Stimulated activated CD8-positive, alpha-beta memory T cell treated with anti-CD3 and anti-CD28 coated beads, Interleukin-4, amount 100 ng/mL, for 4 hours (primary cell): ENCODE measurements around the gene IGFBP2.

Source experiments
- DNase-seq, 2 donors: peaks; one replicate each; pipeline ENCODE4 v3.0.0-alpha.2; 2020; ENCODE audit warnings: low read depth in 2 of 2, low spot score in 1 of 2

The IGFBP2 gene

DNA sequence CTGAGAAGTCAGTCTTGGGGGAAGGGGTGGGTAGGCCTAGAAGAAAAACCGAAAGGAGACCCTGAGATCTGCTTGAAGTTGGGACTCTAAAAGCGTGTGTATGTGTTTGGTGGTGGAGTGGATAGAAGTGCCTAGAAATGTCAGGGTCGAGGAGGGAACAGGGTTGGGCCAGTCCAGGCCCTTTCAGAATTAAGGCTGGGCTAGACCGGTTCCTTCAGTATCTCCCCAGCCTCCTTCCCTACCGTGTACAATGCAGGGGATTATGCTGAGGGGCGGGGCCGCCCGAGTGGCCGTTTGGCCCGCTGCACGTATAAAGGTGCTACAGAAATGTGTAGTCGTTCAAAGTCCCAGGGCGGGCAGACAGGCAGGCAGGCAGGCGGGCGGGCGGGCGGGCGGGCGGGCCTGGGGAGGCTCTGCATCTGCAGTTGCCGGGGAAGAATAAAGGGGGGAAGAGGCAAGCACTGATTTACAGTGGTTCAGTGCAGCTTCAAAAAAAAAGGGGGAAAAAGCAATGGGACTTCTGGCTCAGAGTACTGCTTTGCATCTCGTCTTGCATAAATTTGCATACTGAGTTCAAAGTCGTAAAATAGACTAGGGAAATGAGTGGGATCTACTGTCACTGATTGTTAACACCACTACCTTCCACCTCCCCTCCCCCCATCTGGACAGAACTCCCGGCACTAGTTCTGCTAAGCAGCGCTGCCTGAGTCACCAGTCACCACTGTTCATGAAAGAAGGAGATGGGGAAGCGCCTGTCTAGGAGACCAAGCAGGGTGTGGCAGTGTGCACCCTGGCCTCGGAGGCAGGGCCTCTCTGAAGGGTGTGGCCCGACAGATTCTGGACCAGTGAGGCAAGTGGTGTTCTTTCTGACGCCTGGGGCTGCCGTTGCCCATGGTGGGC, 3.6 kb downstream of the IGFBP2 start:
- no peak for DNase-seq

DNA sequence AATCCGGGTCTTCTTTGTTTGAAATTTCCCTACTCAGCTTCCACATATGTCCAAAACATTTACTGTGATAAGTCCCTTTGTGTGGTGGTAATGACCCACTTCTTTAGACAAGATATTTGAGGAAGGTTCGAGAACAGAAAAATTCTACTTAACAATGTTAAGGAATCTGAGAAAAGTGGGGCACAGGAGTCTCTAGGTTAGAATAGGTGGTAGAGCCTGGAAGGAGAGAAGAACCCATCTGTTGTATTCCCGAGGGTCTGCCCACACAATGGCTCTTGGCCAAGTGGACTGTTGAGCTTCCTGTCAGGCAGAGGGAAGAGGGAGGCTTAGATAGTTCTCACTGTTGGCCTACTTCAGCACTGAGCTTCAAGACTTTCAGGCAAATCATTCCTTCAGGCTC, 4.3 kb downstream of the IGFBP2 start:
- DNase-seq: no peak

- no peak for DNase-seq
These were observed 10.9 kb downstream of the IGFBP2 start for GRCh38 chr2:216643986-216644659.

DNA sequence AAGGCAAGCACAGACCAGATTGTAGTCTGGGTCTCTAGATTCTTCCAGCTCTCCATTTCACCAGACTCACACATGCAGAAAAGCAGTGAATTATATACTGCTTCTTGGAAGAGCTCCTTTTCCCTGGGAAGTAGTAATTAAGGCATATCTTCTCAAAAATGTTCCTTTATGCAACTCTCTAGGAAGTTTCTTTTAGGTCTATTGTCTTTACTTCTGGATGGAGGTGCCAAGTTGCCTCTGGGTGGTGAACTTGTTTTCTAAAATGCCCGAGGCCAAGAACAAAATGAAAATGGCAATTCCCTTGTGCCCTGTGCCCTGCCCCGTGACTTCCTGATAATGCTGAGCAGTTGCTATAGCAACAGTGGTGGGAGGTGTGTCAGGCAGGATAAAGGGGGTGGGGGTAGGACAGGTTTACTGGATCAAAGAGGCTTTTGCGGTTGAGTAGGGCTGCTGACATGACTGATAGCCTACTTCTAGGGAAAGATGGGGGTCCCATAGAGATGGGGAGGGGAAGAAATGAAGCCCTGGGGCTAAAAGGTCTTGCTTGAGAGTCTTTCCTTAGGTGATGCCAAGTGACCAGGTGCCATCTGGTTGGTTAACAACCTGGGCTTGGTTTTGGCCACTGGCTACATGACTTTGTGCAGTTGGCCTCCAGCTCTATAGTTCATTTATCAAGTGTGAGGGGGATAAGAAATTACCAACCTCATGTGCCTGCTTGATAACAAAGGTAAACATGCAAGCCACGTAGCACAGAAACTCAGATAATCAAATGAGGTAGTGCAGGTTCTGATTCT, 11.8 kb downstream of the IGFBP2 start:
- no peak for DNase-seq

DNA sequence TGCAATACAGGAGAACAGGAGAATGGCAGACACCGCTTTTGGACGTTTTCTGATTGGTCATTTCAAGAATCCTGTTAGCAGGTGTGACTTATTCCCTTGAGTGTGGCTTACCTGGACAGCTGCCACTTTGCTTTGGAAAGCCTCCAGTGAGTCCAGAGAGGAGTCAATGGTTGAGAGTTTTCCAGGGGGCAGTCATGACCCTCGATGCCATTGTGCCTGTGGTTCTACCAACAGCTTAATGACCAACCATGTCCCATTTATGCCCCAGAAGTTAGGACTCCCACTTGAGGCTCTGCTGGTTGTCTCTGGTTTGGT, 12.4 kb downstream of the IGFBP2 start:
- no peak for DNase-seq

DNA sequence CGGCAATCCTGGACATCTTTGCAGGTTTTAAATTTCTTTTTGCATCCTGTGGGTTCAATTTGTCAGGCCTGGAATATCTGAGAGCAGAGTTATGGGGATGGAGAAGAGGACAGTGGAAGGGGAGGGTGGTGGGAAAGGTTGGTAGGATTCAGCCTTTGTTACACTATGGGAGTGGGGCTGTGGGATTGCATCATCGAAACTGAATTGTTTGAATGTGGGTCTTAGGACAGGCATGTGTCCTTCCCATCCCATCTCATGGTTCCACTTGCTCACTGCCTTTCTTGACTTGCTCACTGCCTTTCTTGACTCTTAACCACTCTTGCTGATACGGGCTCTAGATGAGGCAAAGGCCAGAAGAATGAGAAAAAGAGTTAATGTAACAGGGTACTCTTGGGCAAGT, 12.9 kb downstream of the IGFBP2 start:
- no peak for DNase-seq

DNA sequence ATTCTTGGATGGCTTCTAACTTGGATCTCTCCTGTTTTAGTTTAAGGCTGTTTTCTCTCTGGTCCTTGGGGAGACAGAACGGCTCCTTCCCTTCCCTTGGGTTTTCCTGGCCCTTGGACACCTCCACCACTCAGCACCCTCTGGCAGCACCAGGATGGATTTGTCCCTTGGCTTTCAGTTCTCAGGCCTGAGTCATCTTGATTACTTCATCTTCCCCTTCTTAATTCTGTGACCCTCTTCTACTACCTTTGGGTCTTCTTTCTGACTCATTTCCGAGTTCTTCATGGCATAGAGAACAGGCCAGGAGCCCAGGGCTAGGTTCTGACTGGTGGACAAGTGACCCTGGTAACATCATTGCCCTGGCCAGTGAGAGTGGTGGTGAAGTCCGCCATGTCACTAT, 14.9 kb downstream of the IGFBP2 start:
- no peak for DNase-seq

DNA sequence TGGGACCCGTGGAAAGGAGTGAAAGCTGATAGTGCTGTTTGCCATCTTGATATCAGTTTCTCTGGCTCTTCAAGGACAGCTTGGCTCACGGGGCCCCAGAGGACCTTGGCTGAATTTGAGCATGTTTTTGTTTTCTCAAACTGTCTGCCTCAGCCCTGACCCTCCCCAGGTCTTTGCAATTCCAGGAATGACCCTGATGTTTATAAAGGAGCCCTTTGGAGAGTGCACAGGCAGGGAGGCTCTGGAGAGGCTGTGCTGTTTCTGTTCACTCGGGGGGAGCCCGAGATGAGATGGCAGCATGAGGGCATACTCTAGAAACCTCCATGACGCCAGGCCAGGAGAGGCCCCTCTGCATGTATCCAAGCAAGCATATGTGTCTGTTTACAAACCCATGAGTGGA, 16.4 kb downstream of the IGFBP2 start:
- DNase-seq: no peak

GRCh38 chr2:216650626-216651257, 17.5 kb downstream of the IGFBP2 start:
- no peak for DNase-seq

- DNase-seq: no peak
These were observed 18.2 kb downstream of the IGFBP2 start for GRCh38 chr2:216651351-216651881.

- DNase-seq: no peak
These were observed 19.3 kb downstream of the IGFBP2 start for GRCh38 chr2:216652566-216652965.

- DNase-seq: no peak
These were observed 20.0 kb downstream of the IGFBP2 start for GRCh38 chr2:216653093-216653799.

DNA sequence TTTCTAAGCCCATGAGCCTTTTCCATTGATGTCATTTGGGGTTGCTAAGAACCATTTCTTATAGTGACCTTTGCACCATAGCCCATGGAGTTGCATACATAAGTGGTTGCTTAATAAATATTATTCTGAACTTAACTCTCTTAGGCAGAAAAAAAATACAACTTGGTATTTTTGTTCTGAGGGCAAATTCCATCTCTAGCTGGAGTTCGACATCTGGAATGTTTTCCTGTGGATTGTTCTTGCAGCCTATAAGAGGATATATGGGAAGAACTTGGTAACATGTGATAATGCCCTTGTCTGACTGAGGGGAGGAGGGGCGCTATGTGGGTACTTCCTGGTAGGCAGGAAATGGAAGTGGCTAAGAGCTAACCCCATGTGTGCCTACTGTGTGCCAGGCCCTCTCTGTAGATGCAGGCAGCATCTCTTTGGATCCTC, 20.7 kb downstream of the IGFBP2 start:
- DNase-seq: no peak

DNA sequence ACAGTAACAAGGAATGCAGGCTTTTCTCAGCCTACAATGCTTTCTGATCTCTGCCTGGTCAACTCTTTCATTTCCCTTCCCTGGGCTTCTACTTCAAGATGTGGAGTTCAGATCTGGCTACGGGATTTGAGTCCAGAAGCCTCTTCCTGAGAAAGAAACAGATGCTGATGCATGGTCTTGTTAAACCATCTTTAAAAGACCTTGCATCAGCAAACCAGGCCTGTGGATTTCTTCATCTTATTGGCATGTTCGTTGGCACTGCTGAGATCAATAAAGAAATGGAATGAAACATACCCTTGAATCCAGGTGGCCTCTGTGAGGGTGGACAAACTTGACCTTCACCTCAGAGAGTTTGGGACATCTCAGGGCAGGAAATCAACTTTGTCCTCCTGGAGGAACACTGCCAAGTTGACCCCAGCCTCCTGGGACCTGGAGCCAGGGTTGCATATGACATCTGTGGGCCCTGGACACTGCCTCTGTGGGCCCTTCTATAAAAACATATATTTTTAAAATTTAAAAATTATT, 21.4 kb downstream of the IGFBP2 start:
- no peak for DNase-seq

DNA sequence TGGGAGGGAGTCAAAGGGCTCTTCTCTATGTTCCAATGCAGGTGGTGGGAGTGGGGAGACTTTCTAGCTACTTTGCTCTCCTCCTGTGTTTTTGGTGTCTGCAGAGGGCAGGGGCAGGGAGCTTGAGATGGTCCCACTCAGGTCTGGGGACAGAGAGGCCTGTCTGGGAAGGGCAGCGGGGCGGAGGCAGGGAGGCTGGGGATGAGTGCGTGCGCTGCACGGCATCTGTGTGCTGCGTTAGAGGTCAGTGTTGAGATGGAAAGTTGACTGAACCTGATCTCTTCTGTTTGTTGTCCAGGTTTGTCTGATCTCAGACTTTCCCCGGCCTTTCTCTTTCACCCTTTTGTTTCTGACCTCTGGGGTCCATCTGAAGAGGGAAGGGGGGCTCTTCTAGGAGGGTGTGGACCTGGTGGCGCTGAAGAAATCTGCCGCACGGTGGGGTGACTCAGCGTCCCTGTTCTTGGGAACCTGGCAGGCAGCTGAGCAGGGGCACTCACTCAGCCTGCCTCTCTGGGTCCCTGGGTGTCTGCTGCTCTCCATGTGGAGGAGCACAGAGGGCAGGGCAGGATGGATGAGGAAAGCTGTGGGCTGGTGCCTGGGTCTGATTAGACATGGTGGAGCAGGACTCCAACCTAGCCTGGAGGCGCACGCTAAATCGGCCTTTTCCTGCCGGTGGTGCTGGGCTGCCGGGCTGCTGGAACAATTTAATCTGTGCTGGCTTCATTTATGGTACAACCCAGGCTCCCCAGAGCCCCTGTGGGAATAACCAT, 24.1 kb downstream of the IGFBP2 start:
- DNase-seq: no peak

GRCh38 chr2:216657980-216658379, 24.8 kb downstream of the IGFBP2 start:
- DNase-seq: no peak

- DNase-seq: no peak
These were observed 25.5 kb downstream of the IGFBP2 start for GRCh38 chr2:216658757-216659156.

DNA sequence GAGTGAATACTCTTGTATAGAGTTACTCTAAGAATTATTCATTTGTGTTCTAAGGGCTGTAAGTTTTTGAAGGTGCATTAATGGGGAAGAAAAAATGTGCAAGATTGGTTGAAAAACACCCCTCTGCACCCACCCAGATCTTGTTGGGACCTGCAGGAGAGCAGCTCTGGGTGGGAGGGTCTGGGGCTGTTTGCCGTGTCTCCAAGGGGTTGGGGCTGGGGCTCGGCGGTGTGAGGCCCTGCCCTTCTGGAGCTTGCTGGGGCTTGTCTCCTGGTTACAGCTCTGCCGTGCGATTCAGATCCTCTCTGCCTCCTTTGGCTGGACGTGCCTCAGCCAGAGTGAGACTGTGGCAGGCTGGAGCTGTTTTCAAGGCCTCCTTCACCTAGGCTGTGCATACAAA, 26.1 kb downstream of the IGFBP2 start:
- DNase-seq: no peak

DNA sequence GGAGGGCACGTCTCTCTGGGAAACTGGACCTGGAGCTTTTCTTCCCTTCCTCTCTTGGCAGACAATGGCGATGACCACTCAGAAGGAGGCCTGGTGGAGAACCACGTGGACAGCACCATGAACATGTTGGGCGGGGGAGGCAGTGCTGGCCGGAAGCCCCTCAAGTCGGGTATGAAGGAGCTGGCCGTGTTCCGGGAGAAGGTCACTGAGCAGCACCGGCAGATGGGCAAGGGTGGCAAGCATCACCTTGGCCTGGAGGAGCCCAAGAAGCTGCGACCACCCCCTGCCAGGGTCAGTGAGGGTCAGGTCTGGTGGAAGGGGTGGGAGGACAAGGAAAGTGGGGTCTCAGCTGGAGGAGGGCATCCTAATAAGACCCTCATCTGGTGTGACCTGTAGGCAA, 27.3 kb downstream of the IGFBP2 start:
- no peak for DNase-seq

GRCh38 chr2:216661051-216661450, 27.8 kb downstream of the IGFBP2 start:
- DNase-seq: no peak
